GM12874 (cell line): ENCODE results near the gene CUL7.

Experiments
- TF ChIP-seq, protein P1 (sequence below): IDR thresholded peaks from 2 replicates; pipeline ENCODE4 v1.5.1; 2011; ENCODE audit warnings: low read depth, mild to moderate bottlenecking, control low read depth, low read length, moderate library complexity; ENCODE audit not compliant: insufficient read depth

CUL7 gene

DNA sequence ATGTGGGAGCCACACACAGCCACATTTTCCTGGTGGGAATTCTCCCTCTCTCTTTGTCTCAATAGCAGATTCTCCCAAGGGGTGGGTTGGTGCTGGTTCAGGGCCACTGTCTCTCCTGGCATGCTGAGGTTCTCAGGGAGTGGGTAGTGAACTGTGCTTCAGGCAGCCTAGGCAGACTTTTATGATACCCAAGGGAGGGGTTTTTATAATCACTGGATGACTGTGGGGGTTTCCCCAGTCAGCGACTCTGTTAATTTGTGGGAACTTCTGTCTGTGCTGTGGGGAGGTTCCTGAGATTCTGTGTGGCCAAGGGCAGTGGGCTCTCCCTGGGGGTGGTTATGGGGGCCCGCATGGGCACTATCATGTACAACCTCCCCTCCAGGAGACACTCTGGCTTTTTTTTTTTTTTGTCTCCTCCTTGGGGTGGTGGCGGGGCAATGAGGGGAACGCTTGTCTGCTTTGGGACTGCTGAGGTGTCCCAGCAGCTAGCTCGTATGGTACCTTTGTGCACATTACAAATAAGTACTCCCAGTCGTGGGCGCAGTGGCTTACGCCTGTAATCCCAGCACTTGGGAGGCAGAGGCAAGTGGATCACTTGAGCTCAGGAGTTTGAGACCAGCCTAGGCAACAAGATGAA lies 32.5 kb upstream of the CUL7 start:
- TF ChIP-seq, protein P1, sequence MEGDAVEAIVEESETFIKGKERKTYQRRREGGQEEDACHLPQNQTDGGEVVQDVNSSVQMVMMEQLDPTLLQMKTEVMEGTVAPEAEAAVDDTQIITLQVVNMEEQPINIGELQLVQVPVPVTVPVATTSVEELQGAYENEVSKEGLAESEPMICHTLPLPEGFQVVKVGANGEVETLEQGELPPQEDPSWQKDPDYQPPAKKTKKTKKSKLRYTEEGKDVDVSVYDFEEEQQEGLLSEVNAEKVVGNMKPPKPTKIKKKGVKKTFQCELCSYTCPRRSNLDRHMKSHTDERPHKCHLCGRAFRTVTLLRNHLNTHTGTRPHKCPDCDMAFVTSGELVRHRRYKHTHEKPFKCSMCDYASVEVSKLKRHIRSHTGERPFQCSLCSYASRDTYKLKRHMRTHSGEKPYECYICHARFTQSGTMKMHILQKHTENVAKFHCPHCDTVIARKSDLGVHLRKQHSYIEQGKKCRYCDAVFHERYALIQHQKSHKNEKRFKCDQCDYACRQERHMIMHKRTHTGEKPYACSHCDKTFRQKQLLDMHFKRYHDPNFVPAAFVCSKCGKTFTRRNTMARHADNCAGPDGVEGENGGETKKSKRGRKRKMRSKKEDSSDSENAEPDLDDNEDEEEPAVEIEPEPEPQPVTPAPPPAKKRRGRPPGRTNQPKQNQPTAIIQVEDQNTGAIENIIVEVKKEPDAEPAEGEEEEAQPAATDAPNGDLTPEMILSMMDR, result no peak

DNA sequence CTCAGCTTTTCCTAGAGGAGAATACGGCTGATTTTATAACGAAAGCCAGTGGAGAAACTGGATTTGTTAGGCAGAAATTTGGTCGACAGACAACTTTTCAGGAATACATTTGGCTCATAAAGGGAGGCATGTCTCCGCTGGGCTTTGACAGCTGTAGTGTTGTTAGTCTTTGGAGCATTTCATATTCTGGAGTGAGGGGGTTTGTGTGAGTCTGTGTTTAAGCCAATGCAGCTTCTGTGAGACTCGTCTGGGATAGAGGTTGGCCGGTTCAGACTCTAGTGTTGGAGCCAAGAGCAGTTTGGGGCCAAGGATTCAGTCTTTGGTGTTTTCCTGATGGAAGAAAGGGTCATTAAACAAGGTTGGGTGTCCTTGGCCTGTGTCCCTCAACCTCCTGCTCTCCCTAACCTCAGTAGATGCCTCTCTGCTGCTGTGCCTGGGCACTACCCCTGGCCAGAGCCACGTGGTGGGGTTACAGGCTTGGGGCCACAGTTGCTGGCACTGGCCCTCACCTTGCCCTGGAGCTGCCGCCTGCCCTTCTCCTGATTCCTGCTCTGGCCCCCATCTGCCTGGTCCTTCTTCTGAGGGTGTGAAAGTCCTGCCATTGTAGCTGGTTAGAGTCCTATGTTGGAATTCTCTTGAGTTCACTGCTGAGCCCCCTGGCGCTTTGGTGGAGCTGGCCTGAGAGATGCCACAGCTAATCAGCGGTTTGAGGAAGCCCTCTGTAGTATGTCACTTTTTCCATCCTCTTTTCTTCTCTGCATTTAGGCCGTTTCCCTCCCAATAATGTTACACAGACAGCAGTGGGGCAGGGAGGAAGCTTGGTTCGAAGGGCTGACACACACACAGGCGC lies 29.4 kb upstream of the CUL7 start:
- TF ChIP-seq, protein P1, result no peak

DNA sequence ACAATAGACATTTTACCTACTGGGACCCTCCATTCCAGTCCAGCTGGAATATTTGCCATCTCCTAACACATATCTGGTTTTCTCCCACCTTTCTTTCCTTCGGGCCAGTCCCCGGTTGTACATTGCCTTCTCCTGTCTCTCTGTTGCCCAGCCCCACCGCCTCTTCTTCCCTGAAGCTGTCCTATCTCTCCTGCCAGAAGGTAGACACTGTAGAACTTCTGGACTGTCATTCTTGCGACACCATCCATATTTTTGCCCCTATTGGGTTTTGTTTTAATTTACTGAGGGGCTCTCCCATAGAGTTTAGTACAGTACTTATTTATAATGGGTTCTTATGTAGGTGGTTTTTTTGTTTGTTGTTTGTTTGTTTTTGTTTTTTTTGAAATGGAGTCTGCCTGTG lies 27.4 kb upstream of the CUL7 start:
- TF ChIP-seq, protein P1, result no peak

DNA sequence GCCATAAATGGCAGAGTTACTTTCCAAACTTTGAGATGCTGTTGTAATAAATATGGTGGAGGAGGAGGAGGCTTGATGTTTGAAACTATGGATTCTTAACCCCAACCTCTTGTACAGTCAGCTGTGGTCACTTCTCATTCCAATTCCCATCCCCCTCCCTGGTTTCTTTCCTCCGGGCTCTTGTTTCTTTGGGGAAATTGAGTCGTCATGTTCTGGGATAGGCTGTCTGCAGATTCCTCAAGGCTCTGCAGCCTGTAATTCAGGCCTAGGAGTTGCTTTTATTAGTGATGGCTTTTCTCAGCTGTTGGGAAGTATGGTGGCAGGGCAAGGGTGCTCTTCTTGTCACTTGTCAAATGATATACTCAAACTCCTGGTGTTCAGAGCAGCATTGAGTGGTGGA lies 25.0 kb upstream of the CUL7 start:
- TF ChIP-seq, protein P1, result no peak

DNA sequence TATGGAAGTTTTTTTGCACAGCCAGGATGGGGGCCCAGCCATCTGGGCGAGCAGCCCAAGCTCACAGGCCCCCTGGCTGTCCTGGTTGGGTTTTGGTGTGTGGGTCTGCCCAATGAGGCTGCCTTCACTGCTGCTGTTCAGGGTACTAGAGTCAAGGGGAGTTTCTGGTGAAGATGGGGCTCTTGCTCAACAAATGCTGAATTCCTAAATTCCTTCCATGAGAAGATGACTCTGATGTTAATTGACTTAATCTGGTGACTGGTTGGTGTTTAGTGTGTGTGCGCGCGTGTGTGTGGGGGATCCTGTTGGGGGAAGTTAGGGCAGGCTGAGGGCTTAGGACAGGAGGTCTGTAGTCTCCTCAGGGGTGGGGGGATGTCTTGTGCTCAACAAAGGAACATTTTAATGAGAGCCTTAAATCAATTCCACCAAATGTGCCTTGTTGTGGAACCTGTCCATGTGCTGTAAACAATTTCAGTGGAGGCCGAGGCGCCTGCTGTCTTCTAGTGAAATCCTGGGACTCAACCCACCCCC lies 24.4 kb upstream of the CUL7 start:
- TF ChIP-seq, protein P1, result no peak

DNA sequence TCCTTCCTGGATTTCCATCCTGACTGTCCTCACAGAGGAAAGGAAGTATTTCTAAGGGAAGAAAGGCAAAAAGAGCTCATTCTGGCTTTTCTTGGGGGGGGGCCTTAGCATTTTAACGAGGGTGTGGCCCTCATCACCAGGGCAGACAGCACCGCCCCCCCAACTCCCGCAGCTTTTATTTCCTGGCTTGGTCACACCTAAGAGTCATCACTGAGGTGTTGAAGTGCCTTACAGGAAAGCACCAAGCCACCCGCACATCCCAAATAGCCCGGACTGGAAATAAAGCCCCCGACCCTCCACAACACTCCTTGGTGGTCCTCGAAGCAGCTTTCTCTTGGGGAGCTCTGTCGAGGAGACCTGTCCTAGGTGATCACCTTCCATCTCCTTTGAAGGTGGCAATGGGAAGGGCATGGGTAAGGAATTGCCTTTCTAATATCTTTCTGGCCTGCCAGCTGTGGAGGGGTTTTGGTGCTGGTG lies 23.7 kb upstream of the CUL7 start:
- TF ChIP-seq, protein P1, result no peak
